Heart left ventricle (tissue), 13 donors: Measurements from ENCODE around the gene RRM1.

Experiments
- POLR2A ChIP-seq, 2 donors: fragments of 450-650 bp; IDR thresholded peaks; one replicate each; pipeline ENCODE4 v1.6.1; 2017; ENCODE audit warnings: antibody characterized with exemption in 2 of 2, mild to moderate bottlenecking in 2 of 2, moderate library complexity in 2 of 2
- TF ChIP-seq, protein P1 (sequence below), 12 donors: fragments of 200-600 bp; sonication (generic) in 4 of 12; IDR thresholded peaks; one replicate each; pipeline versions ENCODE4 v1.5.0 to v1.8.0; 2018 to 2022; ENCODE audit warnings: antibody characterized with exemption in 12 of 12, mild to moderate bottlenecking in 5 of 12
- donor health status: ischemic (EF 13 %, LVEDD 7.1; RV severe dilation, severe dysfunction).
- donor health status: DM: no; HTN: yes; CAD: no.
- donor health status: DM: no; HTN: no; CAD: no.
- donor health status: ischemic (EF 25% LVEDD 6.9; RV normal size, moderate dysfunction).
- donor health status: ischemic (EF 25% LVEDD 5.7; RV mildly dilated, moderate dysfunction).
- donor health status: ischemic (EF 35%, LVEDD 5.7; RV mildly dilated, moderate dysfunction).
- donor health status: nonischemic (EF 11% LVEDD 7.7; RV severe dilation, severe dysfunction).
- donor health status: DM: yes; HTN: yes; CAD: no.
- donor health status: PGD.
- donor health status: ischemic (EF 29% LVEDD 5.4; RV normal size, mild dysfunction).
- donor health status: nonischemic (EF 23%, LVEDD 6.1; RV moderate dilation, normal function).

DNA sequence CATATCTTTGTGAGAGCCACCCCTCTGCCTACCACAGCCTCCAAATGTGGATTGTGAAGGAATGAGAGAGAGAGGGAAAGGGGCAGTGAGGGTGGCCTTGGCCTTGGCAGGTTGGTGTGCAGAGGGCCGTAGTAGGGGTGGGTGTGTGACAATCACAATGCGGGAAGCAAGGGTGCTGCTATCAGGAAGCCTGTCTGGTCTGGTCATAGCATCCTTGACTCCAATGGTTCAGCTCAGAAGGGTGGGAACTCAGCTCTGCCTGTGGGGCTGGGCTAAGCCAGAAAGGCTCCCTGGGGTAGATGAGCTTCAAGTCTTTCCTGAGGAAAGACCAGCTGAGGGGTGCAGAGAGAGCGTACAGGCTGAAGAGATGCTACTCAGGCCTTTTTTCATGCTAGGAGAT, 72.7 kb downstream of the RRM1 start:
- TF ChIP-seq POLR2A (IDR thresholded peaks at IDR 0.05), result no peak
- TF ChIP-seq, protein P1, sequence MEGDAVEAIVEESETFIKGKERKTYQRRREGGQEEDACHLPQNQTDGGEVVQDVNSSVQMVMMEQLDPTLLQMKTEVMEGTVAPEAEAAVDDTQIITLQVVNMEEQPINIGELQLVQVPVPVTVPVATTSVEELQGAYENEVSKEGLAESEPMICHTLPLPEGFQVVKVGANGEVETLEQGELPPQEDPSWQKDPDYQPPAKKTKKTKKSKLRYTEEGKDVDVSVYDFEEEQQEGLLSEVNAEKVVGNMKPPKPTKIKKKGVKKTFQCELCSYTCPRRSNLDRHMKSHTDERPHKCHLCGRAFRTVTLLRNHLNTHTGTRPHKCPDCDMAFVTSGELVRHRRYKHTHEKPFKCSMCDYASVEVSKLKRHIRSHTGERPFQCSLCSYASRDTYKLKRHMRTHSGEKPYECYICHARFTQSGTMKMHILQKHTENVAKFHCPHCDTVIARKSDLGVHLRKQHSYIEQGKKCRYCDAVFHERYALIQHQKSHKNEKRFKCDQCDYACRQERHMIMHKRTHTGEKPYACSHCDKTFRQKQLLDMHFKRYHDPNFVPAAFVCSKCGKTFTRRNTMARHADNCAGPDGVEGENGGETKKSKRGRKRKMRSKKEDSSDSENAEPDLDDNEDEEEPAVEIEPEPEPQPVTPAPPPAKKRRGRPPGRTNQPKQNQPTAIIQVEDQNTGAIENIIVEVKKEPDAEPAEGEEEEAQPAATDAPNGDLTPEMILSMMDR (IDR thresholded peaks at IDR 0.05), result no peak
